SK-N-SH (cell line): ENCODE data around the gene ITGB6. TPM values are rescaled to one million over a fixed set of nuclear protein-coding genes. Genes with fewer than 3 reads are reported as not detected.

ENCODE experiments used
- CTCF ChIA-PET: fragments of 300-600, 350-600 bp; formaldehyde crosslinking; extraction: SDS; loops from one replicate; lab custom pipeline; 2021; lab: Yijun Ruan, JAX
- POLR2A ChIA-PET: fragments of 350-600 bp; sonication (Branson Sonifier 250); formaldehyde crosslinking; extraction: SDS; loops from one replicate; lab custom pipeline; 2020; ENCODE audit warnings: antibody characterized with exemption, inconsistent platforms; lab: Yijun Ruan, JAX
- DNase-seq: peaks from one replicate; pipeline ENCODE4 v3.0.0; 2012
- H2AFZ ChIP-seq: fragments of 200-600 bp; sonication (generic); 2 replicates; pipeline ENCODE4 v1.8.1; 2016; ENCODE audit warnings: antibody characterized with exemption, mild to moderate bottlenecking, low read depth
- H3F3A ChIP-seq: fragments of 200-600 bp; sonication (generic); replicated peaks from 2 replicates; pipeline ENCODE3; 2016; ENCODE audit warnings: antibody characterized with exemption, mild to moderate bottlenecking; ENCODE audit not compliant: insufficient read depth
- H3K27ac ChIP-seq, 2 experiments: fragments of 200-500 bp in 1 of 2; fragments of 200-600 bp in 1 of 2; sonication (Bioruptor generic) in 1 of 2; sonication (generic), shearing (Covaris generic) in 1 of 2; 2 replicates each; pipeline versions ENCODE4 v1.5.1 to v1.6.1; 2014 to 2016; ENCODE audit warnings: low read depth in 2 of 2, inconsistent platforms in 1 of 2, low read length in 1 of 2, mild to moderate bottlenecking in 1 of 2, mixed read lengths in 1 of 2
- H3K27me3 ChIP-seq: fragments of 200-600 bp; sonication (generic), shearing (Covaris generic); 2 replicates; pipeline ENCODE4 v1.6.1; 2016; ENCODE audit warnings: mixed run types; ENCODE audit not compliant: insufficient read depth
- H3K36me3 ChIP-seq, 2 experiments: fragments of 200-500 bp in 1 of 2; fragments of 200-600 bp in 1 of 2; sonication (Bioruptor generic) in 1 of 2; sonication (generic) in 1 of 2; replicated peaks in 1 of 2; 2 replicates each; pipeline versions ENCODE3 to v1.5.1; 2014 to 2016; ENCODE audit warnings: low read length in 1 of 2, mild to moderate bottlenecking in 1 of 2; ENCODE audit not compliant: insufficient read depth in 2 of 2, control insufficient read depth in 1 of 2
- H3K4me1 ChIP-seq, 2 experiments: fragments of 200-500 bp in 1 of 2; fragments of 200-600 bp in 1 of 2; sonication (Bioruptor generic) in 1 of 2; sonication (generic), shearing (Covaris generic) in 1 of 2; 2 replicates each; pipeline versions ENCODE4 v1.5.1 to v1.6.1; 2014 to 2016; ENCODE audit warnings: low read depth in 1 of 2, low read length in 1 of 2, mixed run types in 1 of 2; ENCODE audit not compliant: insufficient read depth in 2 of 2, control insufficient read depth in 1 of 2
- H3K4me2 ChIP-seq: fragments of 200-600 bp; sonication (generic), shearing (Covaris generic); 2 replicates; pipeline ENCODE4 v1.6.1; 2017; ENCODE audit warnings: mixed run types
- H3K4me3 ChIP-seq, 2 experiments: fragments of 200-500 bp in 1 of 2; fragments of 200-600 bp in 1 of 2; sonication (Bioruptor generic) in 1 of 2; sonication (generic), shearing (Covaris generic) in 1 of 2; 2 replicates each; pipeline versions ENCODE4 v1.5.1 to v1.8.1; 2014 to 2016; ENCODE audit warnings: low read depth in 2 of 2, inconsistent platforms in 1 of 2, low read length in 1 of 2, mild to moderate bottlenecking in 1 of 2, mixed read lengths in 1 of 2, moderate library complexity in 1 of 2
- H3K79me2 ChIP-seq: fragments of 200-600 bp; sonication (generic); 2 replicates; pipeline ENCODE4 v1.8.1; 2017; ENCODE audit warnings: mild to moderate bottlenecking; ENCODE audit not compliant: insufficient read depth
- H3K9ac ChIP-seq: fragments of 200-600 bp; sonication (generic); 2 replicates; pipeline ENCODE4 v1.6.1; 2017; ENCODE audit warnings: mixed run types
- H3K9me2 ChIP-seq: fragments of 200-600 bp; sonication (generic); 2 replicates; pipeline ENCODE4 v1.6.1; 2017; ENCODE audit warnings: mixed run types
- H3K9me3 ChIP-seq: fragments of 200-600 bp; sonication (generic); 2 replicates; pipeline ENCODE4 v1.6.1; 2017; ENCODE audit warnings: mixed run types, mild to moderate bottlenecking, moderate library complexity
- H4K20me1 ChIP-seq: fragments of 200-600 bp; sonication (generic); 2 replicates; pipeline ENCODE4 v1.6.1; 2017; ENCODE audit warnings: mild to moderate bottlenecking, mixed run types; ENCODE audit not compliant: insufficient read depth
- CHD2 ChIP-seq: fragments of 150-350 bp; IDR thresholded peaks from 2 replicates; pipeline ENCODE4 v1.6.1; 2018; ENCODE audit warnings: low read length; ENCODE audit not compliant: partially characterized antibody
- ELF1 ChIP-seq: IDR thresholded peaks from 2 replicates; pipeline ENCODE4 v1.4.0; 2012
- EP300 ChIP-seq, 2 experiments: IDR thresholded peaks; 2 replicates each; pipeline versions ENCODE4 v1.4.0 to v1.6.1; 2012; ENCODE audit warnings: borderline replicate concordance in 1 of 2, low read depth in 1 of 2, low read length in 1 of 2
- EZH2phosphoT487 ChIP-seq: fragments of 200-600 bp; sonication (generic); IDR thresholded peaks from 2 replicates; pipeline ENCODE4 v1.6.1; 2017; ENCODE audit warnings: low read depth, mixed run types, mild to moderate bottlenecking, antibody characterized with exemption, moderate library complexity, borderline replicate concordance
- FOXJ3 ChIP-seq: sonication (generic); formaldehyde crosslinking; IDR thresholded peaks from 2 replicates; pipeline ENCODE4 v1.5.1; 2020; ENCODE audit warnings: mild to moderate bottlenecking, missing genetic modification reagents
- FOXM1 ChIP-seq: IDR thresholded peaks from 2 replicates; pipeline ENCODE4 v1.4.0; 2012; ENCODE audit warnings: low read depth, mild to moderate bottlenecking
- GABPA ChIP-seq: IDR thresholded peaks from 2 replicates; pipeline ENCODE4 v1.4.0; 2012; ENCODE audit warnings: low read depth, mild to moderate bottlenecking
- IRF3 ChIP-seq: fragments of 150-350 bp; IDR thresholded peaks from 2 replicates; pipeline ENCODE4 v1.6.1; 2016; ENCODE audit warnings: mild to moderate bottlenecking, low read depth, low read length
- JUND ChIP-seq: IDR thresholded peaks from 2 replicates; pipeline ENCODE4 v1.4.0; 2012
- MAX ChIP-seq: IDR thresholded peaks from 2 replicates; pipeline ENCODE4 v1.4.0; 2012; ENCODE audit warnings: low read depth
- MEF2A ChIP-seq: IDR thresholded peaks from 2 replicates; pipeline ENCODE4 v1.4.0; 2012; ENCODE audit warnings: low read depth, borderline replicate concordance
- NFIC ChIP-seq: IDR thresholded peaks from 2 replicates; pipeline ENCODE4 v1.4.0; 2012; ENCODE audit warnings: borderline replicate concordance
- RAD21 ChIP-seq: IDR thresholded peaks from 2 replicates; pipeline ENCODE4 v1.6.1; 2012; ENCODE audit warnings: mild to moderate bottlenecking, low read length
- RCOR1 ChIP-seq: fragments of 150-350 bp; IDR thresholded peaks from 2 replicates; pipeline ENCODE4 v1.6.1; 2017; ENCODE audit warnings: antibody characterized with exemption, low read length
- SIN3A ChIP-seq: IDR thresholded peaks from 2 replicates; pipeline ENCODE4 v1.6.1; 2012; ENCODE audit warnings: low read depth, mild to moderate bottlenecking, low read length, moderate library complexity, borderline replicate concordance
- SMC3 ChIP-seq: IDR thresholded peaks from 2 replicates; pipeline ENCODE4 v1.6.1; 2012; ENCODE audit warnings: low read depth, low read length, improper control_type of control experiment
- TCF12 ChIP-seq: IDR thresholded peaks from 2 replicates; pipeline ENCODE4 v1.4.0; 2012
- TEAD4 ChIP-seq: IDR thresholded peaks from 2 replicates; pipeline ENCODE4 v1.4.0; 2012; ENCODE audit warnings: mild to moderate bottlenecking, borderline replicate concordance; ENCODE audit not compliant: insufficient read depth
- USF1 ChIP-seq: IDR thresholded peaks from 2 replicates; pipeline ENCODE4 v1.4.0; 2012; ENCODE audit warnings: low read depth, borderline replicate concordance
- USF2 ChIP-seq: fragments of 150-350 bp; IDR thresholded peaks from 2 replicates; pipeline ENCODE4 v1.6.1; 2017; ENCODE audit warnings: antibody characterized with exemption, low read length, low read depth, borderline replicate concordance
- YY1 ChIP-seq: IDR thresholded peaks from 2 replicates; pipeline ENCODE4 v1.4.0; 2012; ENCODE audit warnings: low read depth, mild to moderate bottlenecking
- ZBTB33 ChIP-seq: IDR thresholded peaks from 2 replicates; pipeline ENCODE4 v1.4.0; 2012; ENCODE audit warnings: low read depth, borderline replicate concordance
- WGBS: methylation state at CpG from one replicate; pipeline ENCODE4 v1.1.6; 2017; ENCODE audit warnings: low lambda C conversion rate; 5-methylcytosine and 5-hydroxymethylcytosine counted together
- polyA plus RNA-seq, 3 experiments: library from polyadenylated mRNA; depleted of rRNA; stranded (reverse); fragments of >200 nt; gene quantifications; 2 replicates each; pipeline ENCODE4 v1.2.3, GENCODE V29; 2012

Gene ITGB6
- polyA plus RNA-seq, 1 of the 3 experiments (the other 2 are of a cell fraction), result 0.10 TPM

GRCh38 chr2:160108646-160109045 is 91.4 kb downstream of the ITGB6 start:
- no peaks in the 10 kb centered on the region for H3K79me2 ChIP-seq
- H3K9ac ChIP-seq, result no peak overlapping the region
- no peak for DNase-seq
- no peak overlapping the region for H2AFZ ChIP-seq
- H3F3A ChIP-seq, result no peaks in the 10 kb centered on the region
- no peak overlapping the region for H3K27ac ChIP-seq
- H3K27me3 ChIP-seq, result no peaks in the 10 kb centered on the region
- H3K36me3 ChIP-seq, result no peaks in the 10 kb centered on the region
- H3K9me2 ChIP-seq, result no peaks in the 10 kb centered on the region
- WGBS, result 64% methylated on average over 2 of the region's 2 CpGs
- H3K4me3 ChIP-seq, result no peak overlapping the region
- H3K9me3 ChIP-seq, result no peaks in the 10 kb centered on the region
- no peaks in the 10 kb centered on the region for H4K20me1 ChIP-seq
- H3K4me1 ChIP-seq, result peaks cover 5 to 7% of the 10 kb centered on the region in 2 experiments; a peak in 2 of 4 replicates
- H3K4me2 ChIP-seq, result no peak overlapping the region
- no peak for TF ChIP-seq MEF2A
- no peak for TF ChIP-seq TCF12
- TF ChIP-seq IRF3, result no peak
- TF ChIP-seq ELF1, result no peak
- no peak for TF ChIP-seq ZBTB33
- TF ChIP-seq SIN3A, result no peak
- no peak for TF ChIP-seq RAD21
- TF ChIP-seq USF2, result no peak
- no peak for TF ChIP-seq MAX
- TF ChIP-seq CHD2, result no peak
- no peak for TF ChIP-seq EZH2phosphoT487
- TF ChIP-seq YY1, result no peak
- TF ChIP-seq JUND, result no peak
- ChIA-PET CTCF (interaction anchor here (0.6 to 2.9 kb wide), 6 partner anchors 11 to 955 kb away, joined by 3 to 51 read pairs (median 13); no protein-coding TSS in a partner anchor), POLR2A (no interaction called here)

- H4K20me1 ChIP-seq, result no peaks in the 10 kb centered on the region
- no peak overlapping the region for H2AFZ ChIP-seq
- 100% methylated on average over 1 of the region's 1 CpG for WGBS
- H3K4me3 ChIP-seq, result no peak overlapping the region
- DNase-seq, result no peak
- H3K36me3 ChIP-seq, result no peaks in the 10 kb centered on the region
- no peaks in the 10 kb centered on the region for H3K9me3 ChIP-seq
- no peak overlapping the region for H3K9ac ChIP-seq
- CTCF ChIA-PET, result interaction anchor here (1.4 kb wide), 1 partner anchor 959 kb away, joined by 4 read pairs; no protein-coding TSS in a partner anchor
- H3F3A ChIP-seq, result no peaks in the 10 kb centered on the region
- peaks cover 1 to 2% of the 10 kb centered on the region in 2 experiments; a peak in 2 of 4 replicates for H3K4me1 ChIP-seq
- H3K9me2 ChIP-seq, result no peaks in the 10 kb centered on the region
- no peaks in the 10 kb centered on the region for H3K79me2 ChIP-seq
- H3K4me2 ChIP-seq, result no peak overlapping the region
- H3K27me3 ChIP-seq, result no peaks in the 10 kb centered on the region
- POLR2A ChIA-PET, result no interaction called here
- H3K27ac ChIP-seq, result no peak overlapping the region
- no peak for TF ChIP-seq EP300 (IDR thresholded peaks at IDR 0.05; ENCODE audit: borderline replicate concordance in 1 of 2, low read depth in 1 of 2, low read length in 1 of 2)
- TF ChIP-seq CHD2, result no peak
- TF ChIP-seq NFIC, result no peak
- no peak for TF ChIP-seq ELF1
- no peak for TF ChIP-seq FOXM1
- TF ChIP-seq RCOR1, result no peak
- TF ChIP-seq EZH2phosphoT487, result no peak
- TF ChIP-seq SIN3A, result no peak
- no peak for TF ChIP-seq TEAD4
- no peak for TF ChIP-seq IRF3
- TF ChIP-seq MAX, result no peak
- TF ChIP-seq GABPA, result no peak
- TF ChIP-seq FOXJ3 (CRISPR knock-in tag), result no peak
- no peak for TF ChIP-seq SMC3
- no peak for TF ChIP-seq MEF2A
- TF ChIP-seq TCF12, result no peak
- no peak for TF ChIP-seq USF1
Measured at GRCh38 chr2:160105366-160105765, 94.7 kb downstream of the ITGB6 start.
